Right forelimb (tissue), 1 donor: ENCODE measurements around the gene SSMEM1.
"Not testable (repeated sequence)": the region's sequence is repeated elsewhere in the genome, so short reads cannot be mapped to it uniquely, and the experiment has no call there.

Experiments
- DNase-seq: peaks from one replicate; pipeline ENCODE4 v3.0.0-alpha.2; 2018

SSMEM1 gene

GRCh38 chr7:130213828-130214227 lies 6.2 kb downstream of the SSMEM1 start:
- DNase-seq, result no peak

- no peak for DNase-seq
Observed at GRCh38 chr7:130216025-130216424, 8.4 kb downstream of the SSMEM1 start.

GRCh38 chr7:130216750-130217149 lies 9.1 kb downstream of the SSMEM1 start:
- DNase-seq, result no peak

GRCh38 chr7:130218806-130219620 lies 11.4 kb downstream of the SSMEM1 start:
- no peak for DNase-seq

- no peak for DNase-seq
Observed at GRCh38 chr7:130219871-130220270, 12.2 kb downstream of the SSMEM1 start.

DNA sequence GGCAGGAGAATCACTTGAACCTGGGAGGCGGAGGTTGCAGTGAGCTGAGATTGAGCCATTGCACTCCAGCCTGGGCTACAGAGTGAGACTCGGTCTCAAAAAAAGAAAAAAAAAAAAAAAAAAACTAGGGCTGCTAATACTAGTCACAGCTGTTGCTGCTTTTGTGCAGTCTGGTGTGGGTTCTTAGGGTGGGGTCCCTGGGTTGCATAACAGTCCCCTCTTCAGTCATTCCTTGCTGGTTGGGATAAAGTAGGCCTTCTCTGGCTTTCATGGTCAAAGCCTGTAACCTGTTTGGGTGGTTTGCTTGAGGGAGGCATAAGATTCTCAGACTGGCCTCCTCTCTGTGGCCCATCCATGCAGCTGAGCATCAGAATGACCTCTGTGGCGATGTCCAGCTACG lies 14.1 kb downstream of the SSMEM1 start:
- DNase-seq, result no peak

- DNase-seq, result no peak
Observed at GRCh38 chr7:130223646-130224045, 16.0 kb downstream of the SSMEM1 start.

DNA sequence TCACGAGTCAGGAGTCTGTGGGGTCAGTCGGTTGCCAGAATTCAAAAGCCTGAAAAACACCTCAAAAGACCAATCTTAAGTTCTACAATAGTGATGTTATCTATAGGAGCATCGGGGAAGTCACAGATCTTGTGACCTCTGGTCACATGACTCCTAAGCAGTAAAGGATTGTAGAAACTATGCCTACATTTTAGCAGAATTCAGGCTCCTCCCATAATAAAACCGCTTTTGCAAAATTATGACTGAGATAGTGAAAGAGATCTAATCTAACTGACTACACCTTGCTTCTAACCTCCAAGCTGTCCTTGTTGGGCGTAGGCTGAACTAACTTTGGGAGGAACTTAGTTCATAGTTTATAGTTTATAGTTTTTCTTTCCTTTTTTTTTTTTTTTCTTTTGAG lies 16.6 kb downstream of the SSMEM1 start:
- no peak for DNase-seq

DNA sequence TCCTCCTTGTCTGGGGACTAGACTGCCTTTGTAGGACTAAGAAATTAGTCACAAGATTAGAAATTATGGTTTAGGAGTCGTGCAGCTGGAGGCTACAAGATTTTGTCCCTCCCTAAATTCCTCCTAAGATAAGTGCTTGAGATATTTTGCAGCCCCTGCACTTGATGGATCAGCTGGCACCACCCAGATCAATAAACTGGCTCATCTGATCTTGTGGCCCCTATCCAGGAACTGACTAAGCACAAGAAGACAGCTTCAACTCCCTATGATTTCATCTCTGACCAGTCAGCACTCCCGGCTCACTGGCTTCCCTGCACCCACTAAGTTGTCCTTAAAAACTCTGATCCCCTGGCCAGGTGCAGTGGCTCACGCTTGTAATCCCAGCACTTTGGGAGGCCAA lies 17.3 kb downstream of the SSMEM1 start:
- DNase-seq, result not testable (repeated sequence)

GRCh38 chr7:130226333-130226732 lies 18.7 kb downstream of the SSMEM1 start:
- no peak for DNase-seq

- no peak for DNase-seq
Observed at GRCh38 chr7:130227883-130228575, 20.4 kb downstream of the SSMEM1 start.

- DNase-seq, result no peak
Observed at GRCh38 chr7:130228840-130229502, 21.3 kb downstream of the SSMEM1 start.

DNA sequence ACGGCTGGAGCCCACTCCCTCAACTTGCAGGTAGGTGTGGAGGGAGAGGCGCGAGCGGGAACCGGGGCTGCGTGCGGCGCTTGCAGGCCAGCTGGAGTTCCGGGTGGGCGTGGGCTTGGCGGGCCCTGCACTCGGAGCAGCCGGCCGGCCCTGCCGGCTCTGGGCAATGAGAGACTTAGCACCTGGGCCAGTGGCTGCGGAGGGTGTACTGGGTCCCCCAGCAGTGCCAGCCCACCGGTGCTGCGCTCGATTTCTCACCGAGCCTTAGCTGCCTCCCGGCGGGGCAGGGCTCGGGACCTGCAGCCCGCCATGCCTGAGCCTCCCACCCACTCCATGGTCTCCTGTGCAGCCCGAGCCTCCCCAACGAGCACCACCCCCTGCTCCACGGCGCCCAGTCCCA lies 22.3 kb downstream of the SSMEM1 start:
- not testable (repeated sequence) for DNase-seq

- no peak for DNase-seq
Observed at GRCh38 chr7:130231792-130232191, 24.1 kb downstream of the SSMEM1 start.

GRCh38 chr7:130232209-130232608 lies 24.5 kb downstream of the SSMEM1 start:
- no peak for DNase-seq

- no peak for DNase-seq
Observed at GRCh38 chr7:130234078-130234477, 26.4 kb downstream of the SSMEM1 start.

DNA sequence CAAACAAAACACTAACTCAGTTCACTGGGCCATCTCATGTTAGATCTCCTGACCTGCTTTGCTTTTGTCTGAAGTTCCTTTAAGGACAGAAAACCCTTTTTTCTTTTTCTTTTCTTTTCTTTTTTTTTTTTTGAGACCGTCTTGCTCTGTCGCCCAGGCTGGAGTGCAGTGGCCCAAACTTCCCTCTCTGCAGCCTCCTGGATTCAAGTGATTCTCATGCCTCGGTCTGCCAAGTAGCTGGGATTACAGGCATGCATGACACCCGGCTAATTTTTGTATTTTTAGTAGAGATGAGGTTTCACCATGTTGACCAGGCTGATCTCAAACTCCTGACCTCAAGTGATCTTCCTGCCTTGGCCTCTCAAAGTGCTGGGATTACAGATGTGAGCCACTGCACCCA lies 28.7 kb downstream of the SSMEM1 start:
- not testable (repeated sequence) for DNase-seq

DNA sequence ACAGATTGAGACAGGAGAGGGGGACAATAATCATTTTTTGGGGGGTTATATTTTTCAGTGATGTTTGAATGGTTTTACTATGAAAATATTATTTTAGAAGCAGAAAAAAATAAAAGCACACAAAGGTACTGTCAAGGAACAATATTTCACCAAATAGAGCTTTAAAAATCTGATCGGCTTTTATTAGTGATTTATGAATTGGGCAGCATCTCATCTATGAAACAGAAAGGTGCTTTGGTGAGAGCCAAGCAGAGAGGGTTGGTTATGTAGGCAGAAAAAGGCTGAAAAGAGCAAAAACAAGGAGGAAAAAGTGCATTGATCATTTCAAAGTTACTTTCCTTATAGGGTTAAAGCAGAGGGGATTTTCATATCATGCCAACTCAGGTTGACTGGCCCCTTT lies 32.6 kb downstream of the SSMEM1 start:
- no peak for DNase-seq

DNA sequence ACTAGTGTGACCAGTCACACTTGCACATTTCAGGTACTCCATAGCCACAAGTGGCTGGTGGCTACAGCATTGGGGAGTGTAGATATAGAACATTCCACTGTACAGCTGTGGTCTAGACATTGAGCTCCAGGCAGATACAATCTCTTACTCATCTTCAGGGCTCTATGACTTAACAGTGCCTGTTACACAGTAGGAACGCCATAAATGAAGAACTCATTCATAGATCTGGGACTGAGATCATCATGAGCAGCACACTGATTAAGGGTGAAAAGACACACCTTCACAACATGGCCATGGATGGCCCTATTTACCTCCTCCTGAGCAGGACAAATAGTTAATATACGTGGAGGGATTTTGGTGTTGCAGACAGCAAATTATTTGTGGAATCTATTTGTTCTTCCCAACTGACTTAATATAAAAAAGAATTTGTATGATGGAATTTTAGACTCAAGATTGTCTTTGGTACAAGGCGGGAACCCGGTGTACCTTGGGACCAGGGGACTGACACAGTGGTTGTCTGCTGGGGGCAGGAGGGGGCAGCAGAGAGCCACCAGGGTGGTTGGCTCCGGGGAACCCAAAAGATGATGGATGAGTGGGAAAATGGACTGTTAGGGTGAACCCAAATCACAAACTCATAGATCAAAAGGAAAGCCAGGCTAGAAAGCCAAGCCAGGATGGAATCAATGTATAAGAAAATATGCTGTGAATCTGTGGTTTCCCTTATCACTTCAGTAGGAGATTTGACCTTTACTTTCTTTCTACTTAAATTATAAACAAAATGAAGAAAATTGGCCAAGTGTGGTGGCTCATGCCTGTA lies 34.7 kb downstream of the SSMEM1 start:
- DNase-seq, result no peak

DNA sequence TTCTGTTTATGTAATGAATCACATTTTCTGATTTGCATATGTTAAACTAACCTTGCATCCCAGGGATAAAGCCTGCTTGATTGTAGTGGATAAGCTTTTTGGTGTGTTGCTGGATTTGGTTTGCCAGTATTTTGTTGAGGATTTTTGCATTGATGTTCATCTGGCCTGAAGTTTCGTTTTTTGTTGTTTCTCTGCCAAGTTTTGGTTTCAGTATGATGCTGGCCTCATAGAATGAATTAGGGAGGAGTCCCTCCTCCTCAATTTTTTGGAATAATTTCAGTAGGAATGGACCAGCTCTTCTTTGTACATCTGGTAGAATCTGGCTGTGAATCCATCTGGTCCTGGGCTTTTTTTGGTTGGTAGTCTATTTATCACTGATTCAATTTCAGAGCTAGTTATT lies 35.8 kb downstream of the SSMEM1 start:
- not testable (repeated sequence) for DNase-seq

DNA sequence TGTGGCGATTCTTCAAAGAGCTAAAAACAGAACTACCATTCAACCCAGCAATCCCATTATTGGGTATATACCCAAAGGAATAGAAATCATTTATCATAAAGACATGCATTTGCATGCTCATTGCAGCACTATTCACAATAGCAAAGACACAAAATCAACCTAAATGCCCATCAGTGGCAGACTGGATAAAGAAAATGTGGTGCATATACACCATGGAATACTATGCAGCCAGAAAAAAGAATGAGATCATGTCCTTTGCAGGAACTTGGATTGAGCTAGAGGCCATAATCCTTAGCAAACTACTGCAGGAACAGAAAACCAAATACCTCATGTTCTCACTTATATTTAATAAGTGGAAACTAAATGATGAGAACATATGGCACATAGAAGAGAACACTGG lies 38.8 kb downstream of the SSMEM1 start:
- not testable (repeated sequence) for DNase-seq

DNA sequence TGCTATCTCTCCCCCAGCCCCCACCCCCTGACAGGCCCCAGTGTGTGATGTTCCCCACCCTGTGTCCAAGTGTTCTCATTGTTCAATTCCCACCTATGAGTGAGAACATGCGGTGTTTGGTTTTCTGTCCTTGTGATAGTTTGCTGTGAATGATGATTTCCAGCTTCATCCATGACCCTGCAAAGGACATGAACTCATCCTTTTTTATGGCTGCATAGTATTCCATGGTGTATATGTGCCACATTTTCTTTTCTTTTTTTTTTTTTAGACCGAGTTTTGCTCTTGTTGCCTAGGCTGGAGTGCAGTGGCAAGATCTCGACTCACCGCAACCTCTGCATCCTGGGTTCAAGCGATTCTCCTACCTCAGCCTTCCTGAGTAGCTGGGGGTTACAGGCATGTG lies 41.2 kb downstream of the SSMEM1 start:
- DNase-seq, result not testable (repeated sequence)

DNA sequence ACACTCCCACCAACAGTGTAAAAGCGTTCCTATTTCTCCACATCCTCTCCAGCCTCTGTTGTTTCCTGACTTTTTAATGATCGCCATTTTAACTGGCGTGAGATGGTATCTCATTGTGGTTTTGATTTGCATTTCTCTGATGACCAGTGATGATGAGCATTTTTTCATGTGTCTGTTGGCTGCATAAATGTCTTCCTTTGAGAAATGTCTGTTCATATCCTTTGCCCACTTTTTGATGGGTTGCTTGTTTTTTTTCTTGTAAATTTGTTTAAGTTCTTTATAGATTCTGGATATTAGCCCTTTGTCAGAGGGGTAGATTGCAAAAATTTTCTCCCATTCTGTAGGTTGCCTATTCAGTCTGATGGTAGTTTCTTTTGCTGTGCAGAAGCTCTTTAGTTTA lies 42.0 kb downstream of the SSMEM1 start:
- DNase-seq, result not testable (repeated sequence)
